Measurements from ENCODE around the gene ADAM11.

ADAM11 gene

DNA sequence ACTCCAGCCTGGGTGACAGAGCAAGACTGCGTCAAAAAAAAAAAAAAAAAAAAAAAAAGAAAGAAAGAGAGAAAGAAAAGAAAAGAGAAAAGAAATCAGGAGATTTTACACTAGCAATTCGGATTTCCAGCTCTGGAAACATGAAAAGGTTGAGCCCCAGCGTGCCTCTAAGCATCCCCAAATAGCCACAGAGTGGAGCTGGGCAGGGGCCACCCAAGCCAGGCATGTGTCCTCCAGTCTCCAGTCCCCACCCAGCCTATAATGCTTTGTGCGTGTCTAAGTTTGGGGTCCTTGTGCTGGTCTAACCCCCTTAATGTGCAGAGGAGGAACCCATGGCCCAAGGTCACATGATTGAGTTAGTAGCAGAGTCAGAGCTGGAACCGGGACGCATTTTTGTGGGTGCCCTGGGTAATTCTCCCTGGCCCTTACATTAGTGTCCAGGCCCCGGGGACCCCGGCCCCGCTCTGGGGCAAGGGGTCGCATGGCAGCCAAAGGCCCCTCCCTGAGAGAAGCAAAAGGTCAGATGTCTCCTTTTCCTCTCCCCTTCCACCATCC lies 19.9 kb downstream of the ADAM11 start:
- Mint-ChIP-seq H3K4me3 (peak overlapping the region; percentile 52), H3K36me3 (no peaks in the 10 kb centered on the region), H3K4me1 (peaks cover 31% of the 10 kb centered on the region), H3K27ac (no peak overlapping the region), H3K9me3 (no peaks in the 10 kb centered on the region)
- ATAC-seq (no peak), DNase-seq (ENCODE audit: low spot score in 2 of 2) (no peak)

DNA sequence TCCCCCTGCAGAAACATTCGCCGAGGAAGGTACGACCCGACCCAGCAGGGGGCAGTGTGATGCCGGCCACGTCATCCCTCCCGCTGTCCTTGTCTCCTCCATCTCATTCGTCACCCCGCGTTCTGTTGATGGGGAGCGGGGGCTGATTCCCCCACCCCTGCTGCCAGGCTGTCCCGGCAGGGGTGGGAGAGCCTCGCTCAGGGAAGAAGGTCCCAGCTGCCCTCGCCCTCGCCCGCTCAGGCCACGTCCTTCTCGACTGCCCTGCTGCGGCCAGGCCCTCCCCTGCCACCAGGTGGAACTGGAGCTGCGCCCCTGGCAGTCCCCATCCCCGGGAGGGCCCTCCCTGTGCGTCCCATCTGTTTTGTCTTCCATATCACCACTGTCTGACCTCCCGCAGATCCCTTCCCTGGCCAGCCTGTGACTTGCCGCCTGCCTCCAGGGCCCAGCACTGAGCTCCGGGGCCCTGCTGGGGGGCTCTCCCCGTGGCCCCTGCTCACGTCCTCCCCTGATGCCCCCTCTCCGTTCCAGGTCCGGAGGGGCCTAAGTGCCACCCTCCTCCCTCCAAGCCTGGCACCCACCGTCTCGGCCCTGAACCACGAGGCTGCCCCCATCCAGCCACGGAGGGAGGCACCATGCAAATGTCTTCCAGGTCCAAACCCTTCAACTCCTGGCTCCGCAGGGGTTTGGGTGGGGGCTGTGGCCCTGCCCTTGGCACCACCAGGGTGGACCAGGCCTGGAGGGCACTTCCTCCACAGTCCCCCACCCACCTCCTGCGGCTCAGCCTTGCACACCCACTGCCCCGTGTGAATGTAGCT lies 20.6 kb downstream of the ADAM11 start:
- Mint-ChIP-seq H3K27ac (no peak overlapping the region), H3K4me3 (peak overlapping the region; percentile 52), H3K9me3 (no peaks in the 10 kb centered on the region), H3K36me3 (no peaks in the 10 kb centered on the region), H3K4me1 (peaks cover 26% of the 10 kb centered on the region)
- peak; percentile 44 for ATAC-seq
- DNase-seq (ENCODE audit: low spot score in 2 of 2), result peak; percentile 82 to 94

DNA sequence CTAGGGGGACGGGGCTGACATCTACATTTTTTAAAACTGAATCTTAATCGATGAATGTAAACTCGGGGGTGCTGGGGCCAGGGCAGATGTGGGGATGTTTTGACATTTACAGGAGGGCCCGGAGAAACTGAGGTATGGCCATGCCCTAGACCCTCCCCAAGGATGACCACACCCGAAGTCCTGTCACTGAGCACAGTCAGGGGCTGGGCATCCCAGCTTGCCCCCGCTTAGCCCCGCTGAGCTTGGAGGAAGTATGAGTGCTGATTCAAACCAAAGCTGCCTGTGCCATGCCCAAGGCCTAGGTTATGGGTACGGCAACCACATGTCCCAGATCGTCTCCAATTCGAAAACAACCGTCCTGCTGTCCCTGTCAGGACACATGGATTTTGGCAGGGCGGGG lies 21.4 kb downstream of the ADAM11 start:
- no peak for ATAC-seq
- Mint-ChIP-seq H3K27ac (no peak overlapping the region), H3K4me1 (peaks cover 20% of the 10 kb centered on the region), H3K9me3 (no peaks in the 10 kb centered on the region), H3K36me3 (no peaks in the 10 kb centered on the region), H3K4me3 (no peak overlapping the region)
- no peak for DNase-seq (ENCODE audit: low spot score in 2 of 2)

DNA sequence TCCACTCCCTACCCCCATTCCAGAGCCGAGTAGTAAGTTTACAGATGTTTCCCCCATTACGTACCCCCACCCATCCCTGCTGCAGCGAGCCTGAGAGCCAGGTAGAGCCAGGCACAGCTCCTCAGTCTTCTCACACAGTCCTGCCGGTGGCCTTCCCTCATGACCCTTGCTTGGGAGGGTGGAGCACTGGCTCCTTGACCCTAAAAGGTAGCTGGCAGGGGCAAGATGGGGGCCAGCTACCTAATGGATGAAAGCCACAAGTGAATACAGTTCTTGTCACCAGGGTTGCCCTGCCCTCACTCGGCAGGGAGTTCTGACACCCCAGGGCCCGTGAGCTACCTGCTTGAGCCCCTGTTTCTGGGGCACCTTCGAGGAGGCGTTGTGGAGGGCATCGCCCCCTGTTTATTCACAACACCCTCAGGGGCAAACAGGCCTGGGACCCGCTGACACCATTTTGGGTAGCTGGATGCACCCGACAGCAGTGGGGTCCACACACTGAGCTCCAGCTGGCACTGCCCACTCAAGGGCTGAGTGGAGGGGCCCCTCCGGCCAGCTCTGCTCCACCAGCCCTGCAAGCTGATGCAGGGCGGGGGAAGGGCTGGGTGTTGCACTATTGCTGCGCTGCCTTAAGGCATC lies 22.2 kb downstream of the ADAM11 start:
- H3K4me1 Mint-ChIP-seq, result peaks cover 13% of the 10 kb centered on the region
- H3K27ac Mint-ChIP-seq, result no peak overlapping the region
- DNase-seq (ENCODE audit: low spot score in 2 of 2) (no peak), ATAC-seq (no peak)
- no peaks in the 10 kb centered on the region for H3K9me3 Mint-ChIP-seq
- no peaks in the 10 kb centered on the region for H3K36me3 Mint-ChIP-seq
- H3K4me3 Mint-ChIP-seq, result no peak overlapping the region

DNA sequence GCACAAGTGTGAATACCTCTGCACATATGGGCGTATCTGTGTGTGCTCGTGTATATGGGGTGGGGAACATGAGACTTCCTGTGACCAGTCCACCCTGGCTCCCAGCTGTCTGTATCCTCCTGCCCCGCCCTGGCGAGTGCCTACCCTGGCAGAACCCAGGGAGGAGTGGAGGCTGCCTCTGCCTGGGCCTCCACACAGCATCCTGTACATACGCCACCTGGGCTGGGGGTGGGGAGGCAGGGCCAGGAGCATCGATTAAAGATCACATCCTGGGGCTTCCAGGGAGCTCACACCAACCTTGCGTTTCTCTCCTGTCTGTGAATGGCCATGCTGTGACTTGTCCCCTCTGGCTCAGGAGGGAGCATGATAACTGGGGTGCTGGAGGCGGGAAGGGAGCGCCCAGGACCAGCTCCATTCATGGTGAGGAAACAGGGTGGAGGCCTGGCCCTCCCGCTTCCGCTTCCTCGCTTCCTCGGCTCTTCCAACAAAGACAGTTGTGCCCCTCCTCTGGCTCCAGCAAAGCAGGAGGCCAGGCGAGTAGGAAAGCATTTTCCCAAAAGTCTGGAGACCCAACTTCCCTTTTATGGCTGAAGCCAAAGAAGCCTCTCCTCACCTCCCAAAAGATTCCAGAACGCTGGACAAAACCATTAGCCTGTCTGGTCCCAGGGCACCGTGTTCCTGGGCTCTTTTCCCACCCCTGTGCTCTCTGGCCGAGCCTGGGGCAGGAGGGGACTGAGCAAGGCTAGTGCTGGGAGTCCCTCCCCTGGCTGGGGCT lies 22.9 kb downstream of the ADAM11 start:
- Mint-ChIP-seq H3K4me1 (peaks cover 8% of the 10 kb centered on the region), H3K4me3 (no peak overlapping the region), H3K27ac (no peak overlapping the region), H3K36me3 (no peaks in the 10 kb centered on the region), H3K9me3 (no peaks in the 10 kb centered on the region)
- DNase-seq (ENCODE audit: low spot score in 2 of 2) (no peak), ATAC-seq (no peak)

DNA sequence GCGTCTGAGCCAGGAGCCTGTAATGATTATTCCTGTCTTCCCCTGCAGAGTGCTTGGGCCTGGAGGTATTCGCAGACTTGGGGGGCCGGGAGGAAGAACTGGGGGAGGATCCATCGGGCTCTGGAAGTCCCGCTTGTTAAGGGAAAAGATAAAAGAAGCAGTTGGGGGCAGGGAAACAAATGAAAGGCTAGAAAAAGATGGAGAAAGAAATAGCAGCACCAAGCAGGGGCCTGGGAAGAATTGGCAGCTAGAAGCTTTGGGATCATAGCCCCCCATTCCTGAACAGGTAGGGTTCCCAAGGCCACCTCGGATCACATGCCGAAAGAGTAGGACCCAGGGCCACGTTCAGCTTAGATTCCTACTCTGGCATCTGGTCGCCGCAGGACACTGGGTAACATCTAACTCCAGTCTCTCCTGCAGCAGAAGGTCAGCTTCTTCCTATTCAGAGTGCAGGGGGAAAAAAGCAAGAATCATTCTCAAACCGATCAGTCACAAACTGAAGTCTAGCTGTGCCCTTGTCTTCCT lies 23.6 kb downstream of the ADAM11 start:
- no peak for ATAC-seq
- no peak overlapping the region for H3K27ac Mint-ChIP-seq

DNA sequence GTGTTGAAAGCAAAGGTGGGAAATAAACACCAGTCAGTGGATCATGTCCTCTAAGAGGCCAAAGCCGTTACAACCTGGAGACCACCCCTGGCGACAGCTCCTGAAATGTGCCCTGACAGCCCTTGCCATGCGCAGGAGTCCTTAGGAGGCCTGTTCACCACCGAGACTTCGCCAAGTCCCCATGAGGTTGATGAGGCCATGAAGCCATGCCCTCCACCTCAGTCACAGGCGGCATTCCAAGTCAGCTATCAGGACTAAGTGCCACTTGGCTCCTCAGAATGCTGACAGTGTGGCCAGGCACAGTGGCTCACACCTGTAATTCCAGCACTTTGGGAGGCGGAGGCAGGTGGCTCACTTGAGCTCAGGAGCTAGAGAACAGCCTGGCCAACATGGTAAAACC lies 27.1 kb downstream of the ADAM11 start:
- no peaks in the 10 kb centered on the region for H3K36me3 Mint-ChIP-seq
- DNase-seq (ENCODE audit: low spot score in 2 of 2), result no peak
- H3K27ac Mint-ChIP-seq, result no peak overlapping the region
- H3K9me3 Mint-ChIP-seq, result no peaks in the 10 kb centered on the region
- no peak overlapping the region for H3K4me3 Mint-ChIP-seq
- ATAC-seq, result no peak
- H3K4me1 Mint-ChIP-seq, result no peaks in the 10 kb centered on the region

More for the DNA sequence above, 23.6 kb downstream of the ADAM11 start:
- no peaks in the 10 kb centered on the region for H3K36me3 Mint-ChIP-seq
- peaks cover 8% of the 10 kb centered on the region for H3K4me1 Mint-ChIP-seq
- no peak overlapping the region for H3K4me3 Mint-ChIP-seq
- no peaks in the 10 kb centered on the region for H3K9me3 Mint-ChIP-seq
- DNase-seq (ENCODE audit: low spot score in 2 of 2), result no peak

DNA sequence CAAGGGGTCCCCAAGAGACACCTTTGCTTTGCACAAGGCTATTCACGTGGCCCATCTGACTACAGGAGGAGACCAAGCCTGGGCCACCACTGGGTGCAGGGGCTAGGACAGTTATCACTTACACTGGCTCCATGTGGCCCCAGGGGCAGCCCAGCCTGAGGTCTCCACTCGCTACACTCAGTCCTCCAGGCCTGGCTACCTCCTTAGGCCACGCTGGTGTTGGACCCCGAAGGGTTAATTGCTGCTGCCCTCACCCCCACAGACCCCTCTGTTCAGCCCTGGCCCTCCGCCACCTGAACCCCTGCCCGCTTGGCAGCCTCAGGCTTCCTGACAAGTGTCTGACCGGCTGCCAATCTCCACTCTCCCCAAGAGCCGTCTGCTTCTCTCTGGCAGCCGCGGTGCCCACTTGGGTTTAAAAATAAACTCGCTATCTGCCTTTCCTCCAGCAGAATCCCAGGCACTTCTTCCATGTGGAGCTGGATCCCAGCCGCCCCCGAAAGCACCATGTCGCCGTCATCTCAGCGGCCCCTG lies 27.8 kb downstream of the ADAM11 start:
- ATAC-seq, result no peak
- Mint-ChIP-seq H3K27ac (no peak overlapping the region), H3K4me1 (no peaks in the 10 kb centered on the region), H3K9me3 (no peaks in the 10 kb centered on the region), H3K36me3 (no peaks in the 10 kb centered on the region), H3K4me3 (no peak overlapping the region)
- no peak for DNase-seq (ENCODE audit: low spot score in 2 of 2)

DNA sequence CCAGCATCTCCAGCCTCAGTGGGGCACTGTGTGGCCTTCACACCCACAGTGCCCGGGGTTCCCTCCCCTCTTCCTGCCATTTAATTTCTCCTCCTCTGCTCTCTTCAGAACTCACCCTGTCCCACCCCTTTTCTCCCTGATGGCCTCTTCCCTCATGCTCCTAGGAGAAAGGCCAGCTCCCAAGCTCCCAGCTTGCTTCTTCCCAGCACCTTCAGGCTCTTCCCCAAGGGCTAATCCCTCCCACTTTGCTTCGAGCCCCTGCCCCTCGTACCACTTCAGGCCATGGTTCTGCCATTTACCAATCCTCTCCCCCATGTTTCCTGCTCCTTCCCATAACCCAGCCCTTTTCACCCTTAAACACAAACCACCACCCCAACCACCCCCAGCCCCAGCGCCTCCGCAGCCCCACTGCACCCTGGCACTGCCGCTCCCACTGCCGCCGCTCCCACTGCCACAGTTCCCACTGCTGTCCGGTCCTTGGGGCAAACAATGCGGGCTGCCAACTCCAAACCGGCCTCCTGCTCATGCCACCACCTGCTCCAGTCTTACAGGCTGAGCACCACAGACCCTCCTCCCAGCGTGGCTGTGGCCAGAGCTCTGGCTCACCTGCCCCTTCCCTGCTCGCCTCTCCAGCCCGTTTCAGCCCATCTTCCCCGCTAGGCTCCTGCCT lies 28.6 kb downstream of the ADAM11 start:
- Mint-ChIP-seq H3K4me1 (no peaks in the 10 kb centered on the region), H3K36me3 (no peaks in the 10 kb centered on the region), H3K27ac (no peak overlapping the region), H3K9me3 (no peaks in the 10 kb centered on the region), H3K4me3 (no peak overlapping the region)
- ATAC-seq (no peak), DNase-seq (ENCODE audit: low spot score in 2 of 2) (no peak)

DNA sequence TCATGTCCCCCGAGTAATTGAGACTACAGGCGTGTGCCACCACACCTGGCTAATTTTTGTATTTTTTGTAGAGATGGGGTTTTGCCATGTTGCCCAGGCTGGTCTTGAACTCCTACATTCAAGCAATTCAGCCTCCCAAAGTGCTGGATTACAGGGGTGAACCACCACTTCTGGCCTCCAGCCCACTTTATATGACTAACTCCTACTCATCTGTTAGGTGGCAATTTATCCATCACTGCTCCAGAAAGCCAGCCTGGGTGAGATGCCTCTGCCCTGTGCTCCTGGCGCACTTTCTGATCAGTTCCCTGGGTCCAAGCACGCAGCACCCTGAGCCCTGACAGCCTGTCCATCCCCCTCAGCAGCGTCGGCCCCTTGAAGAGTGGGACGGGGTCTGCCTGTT lies 29.4 kb downstream of the ADAM11 start:
- H3K36me3 Mint-ChIP-seq, result no peaks in the 10 kb centered on the region
- no peak overlapping the region for H3K4me3 Mint-ChIP-seq
- H3K4me1 Mint-ChIP-seq, result no peaks in the 10 kb centered on the region
- ATAC-seq (no peak), DNase-seq (ENCODE audit: low spot score in 2 of 2) (no peak)
- H3K9me3 Mint-ChIP-seq, result no peaks in the 10 kb centered on the region
- H3K27ac Mint-ChIP-seq, result no peak overlapping the region

DNA sequence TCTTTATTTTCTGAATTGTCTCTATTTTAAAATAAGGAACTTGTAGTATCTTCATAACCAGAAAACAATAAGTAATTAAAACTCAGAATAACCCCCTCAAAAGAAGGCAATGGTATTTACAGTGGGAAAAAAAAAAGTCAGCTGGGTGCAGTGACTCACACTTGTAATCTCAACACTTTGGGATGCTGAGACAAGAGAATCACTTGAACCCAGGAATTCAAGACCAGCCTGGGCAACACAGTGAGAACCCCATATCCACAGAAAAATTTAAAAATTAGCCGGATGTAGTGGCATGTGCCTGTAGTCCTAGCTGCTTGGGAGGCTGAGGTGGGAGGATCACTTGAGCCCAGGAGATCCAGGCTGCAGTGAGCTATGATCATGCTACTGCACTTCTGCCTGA lies 33.5 kb downstream of the ADAM11 start:
- H3K4me3 Mint-ChIP-seq, result no peak overlapping the region
- no peaks in the 10 kb centered on the region for H3K9me3 Mint-ChIP-seq
- H3K27ac Mint-ChIP-seq, result no peak overlapping the region
- H3K4me1 Mint-ChIP-seq, result no peaks in the 10 kb centered on the region
- ATAC-seq (no peak), DNase-seq (ENCODE audit: low spot score in 2 of 2) (no peak)
- H3K36me3 Mint-ChIP-seq, result no peaks in the 10 kb centered on the region

DNA sequence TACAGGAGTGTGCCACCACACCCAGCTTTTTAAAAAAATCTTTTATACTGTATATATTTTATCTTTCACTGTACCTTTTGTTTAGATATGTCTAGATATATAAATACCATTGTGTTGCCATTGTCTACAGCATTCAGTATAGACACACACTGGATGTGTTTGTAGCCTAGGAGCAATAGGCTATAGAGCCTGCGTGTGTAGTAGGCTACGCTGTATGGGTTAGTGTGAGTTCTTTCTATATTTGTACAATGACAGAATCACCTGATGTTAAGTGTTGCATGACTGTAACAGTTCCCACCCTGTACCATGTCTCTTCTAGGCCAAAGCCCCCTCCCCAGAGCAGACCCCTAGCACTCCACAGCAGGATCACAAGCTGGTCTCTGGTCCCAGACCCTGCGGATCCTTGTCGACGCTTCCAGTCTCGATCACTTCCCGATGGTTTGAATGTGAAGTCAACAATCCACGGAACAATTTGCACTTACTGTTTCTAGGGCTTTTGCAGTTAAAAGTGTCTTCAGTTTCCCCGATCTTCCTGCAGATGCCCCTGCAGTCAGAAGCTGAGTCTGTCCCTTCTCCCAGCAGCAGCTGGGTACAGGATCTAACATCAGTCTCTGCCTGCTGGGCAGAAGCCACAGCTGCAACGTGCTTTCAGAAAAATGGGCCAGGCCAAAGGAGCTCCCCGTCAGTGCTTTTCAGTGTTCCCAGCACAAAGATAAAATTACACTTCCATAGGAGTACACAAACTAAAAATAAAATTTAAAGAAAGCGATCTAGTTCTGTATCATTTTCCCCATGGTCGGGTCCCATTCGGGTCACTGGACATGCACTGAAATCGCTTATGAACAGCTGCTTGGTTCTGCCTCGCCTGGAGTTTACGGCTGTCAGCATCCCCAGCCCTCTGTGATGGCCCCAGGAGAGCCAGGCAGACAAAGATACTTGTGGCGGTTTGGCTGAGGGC lies 35.4 kb downstream of the ADAM11 start:
- peak; percentile 8 for ATAC-seq
- Mint-ChIP-seq H3K4me1 (no peaks in the 10 kb centered on the region), H3K9me3 (no peaks in the 10 kb centered on the region), H3K4me3 (no peak overlapping the region), H3K36me3 (no peaks in the 10 kb centered on the region), H3K27ac (no peak overlapping the region)
- DNase-seq (ENCODE audit: low spot score in 2 of 2), result no peak

DNA sequence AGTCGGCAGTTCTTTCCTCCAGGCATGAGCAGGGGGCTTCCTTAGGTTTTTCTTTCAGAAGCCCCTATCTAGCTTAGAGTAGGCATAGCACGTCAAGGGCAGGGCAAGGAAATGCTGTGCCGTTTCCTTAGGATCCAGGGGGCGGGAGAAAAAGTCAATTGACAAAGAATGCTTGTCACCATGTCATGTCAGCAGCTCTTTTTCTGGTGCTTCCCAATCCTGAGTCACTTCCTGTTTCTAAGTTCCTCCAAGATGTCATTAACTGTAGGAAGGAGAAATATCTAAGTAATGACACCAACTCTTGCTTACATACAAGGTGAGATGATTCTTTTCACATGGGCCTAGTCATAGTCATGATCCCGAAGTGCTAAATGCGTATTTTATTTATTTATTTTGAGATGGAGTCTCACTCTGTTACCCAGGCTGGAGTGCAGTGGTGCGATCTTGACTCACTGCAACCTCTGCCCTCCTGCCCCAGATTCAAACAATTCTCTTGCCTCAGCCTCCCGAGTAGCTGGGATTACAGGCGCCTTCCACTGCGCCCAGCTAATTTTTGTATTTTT lies 36.1 kb downstream of the ADAM11 start:
- no peaks in the 10 kb centered on the region for H3K4me1 Mint-ChIP-seq
- H3K36me3 Mint-ChIP-seq, result no peaks in the 10 kb centered on the region
- H3K27ac Mint-ChIP-seq, result no peak overlapping the region
- no peak overlapping the region for H3K4me3 Mint-ChIP-seq
- DNase-seq (ENCODE audit: low spot score in 2 of 2) (no peak), ATAC-seq (peak; percentile 39)
- no peaks in the 10 kb centered on the region for H3K9me3 Mint-ChIP-seq
